Breast epithelium (tissue), 3 donors: ENCODE measurements around the gene TNMD.

ENCODE experiments used
- CTCF ChIP-seq, 3 donors: fragments of 450-650 bp; IDR thresholded peaks; one replicate each; pipeline ENCODE4 v1.5.1; 2016 to 2017; ENCODE audit warnings: antibody characterized with exemption in 3 of 3, mild to moderate bottlenecking in 3 of 3, moderate library complexity in 3 of 3
- POLR2A ChIP-seq: fragments of 450-650 bp; IDR thresholded peaks from one replicate; pipeline ENCODE4 v1.6.1; 2016; ENCODE audit warnings: antibody characterized with exemption, mild to moderate bottlenecking, moderate library complexity
- POLR2AphosphoS5 ChIP-seq, 3 donors: sonication (generic); formaldehyde crosslinking; IDR thresholded peaks; one replicate each; pipeline ENCODE4 v1.6.1; 2017; ENCODE audit warnings: antibody characterized with exemption in 3 of 3

- TF ChIP-seq CTCF (IDR thresholded peaks at IDR 0.05) (no peak), POLR2A (no peak), POLR2AphosphoS5 (IDR thresholded peaks at IDR 0.05) (no peak)
These were observed 64.0 kb downstream of the TNMD start for GRCh38 chrX:100648458-100649417.
